ENCODE measurements around the gene SLC6A3.
A peak's percentile ranks its signal among the peaks of the same experiment; 100 is the strongest.

SLC6A3 gene

DNA sequence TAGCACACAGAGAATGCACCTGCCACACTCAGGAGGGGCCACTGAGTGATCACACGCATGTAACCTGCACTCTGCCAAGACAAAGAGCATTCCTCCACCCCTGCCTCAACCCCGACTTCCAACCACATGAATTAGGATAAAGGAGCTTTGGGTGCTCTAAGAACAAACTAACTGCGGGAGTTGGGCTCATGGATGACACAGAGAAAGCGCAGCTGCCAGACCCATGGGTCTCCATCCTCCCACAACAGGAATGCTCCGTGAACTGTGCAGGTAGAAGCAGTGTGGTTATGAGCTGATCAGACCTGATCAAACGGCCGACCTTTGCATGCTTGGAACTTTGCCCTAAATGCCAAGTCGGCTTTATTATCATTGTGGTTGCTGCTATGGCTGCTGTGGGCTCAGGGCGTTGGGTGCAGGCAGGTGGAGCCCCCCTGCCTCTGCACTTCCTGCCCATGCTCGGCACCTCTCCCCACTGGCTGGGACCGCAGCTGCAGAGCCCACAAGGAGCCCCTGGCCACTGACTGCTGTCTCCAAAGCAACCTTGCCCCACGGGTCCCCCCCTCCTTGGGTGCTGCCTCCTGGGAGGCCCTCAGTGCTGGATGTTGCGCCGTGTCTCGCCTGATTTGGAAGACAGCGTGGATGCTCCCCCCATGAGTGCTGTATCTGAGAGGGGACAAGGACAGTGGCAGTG, 2.6 kb upstream of the SLC6A3 start:
- Histone ChIP-seq H3K79me2 (ENCODE audit: control insufficient read depth, insufficient read depth, low read length) (no peaks in the 10 kb centered on the region), H3K79me1 (ENCODE audit: low read length) (no peaks in the 10 kb centered on the region), H3K4me3 (ENCODE audit: low read length) (no peak overlapping the region), H2BK120ac (ENCODE audit: low read depth, low read length) (no peak overlapping the region), H3K4me1 (ENCODE audit: control insufficient read depth, low read depth, low read length) (no peaks in the 10 kb centered on the region), H2BK5ac (ENCODE audit: low read length) (no peak overlapping the region), H3K56ac (ENCODE audit: low read length) (no peak overlapping the region), H2BK15ac (replicated peaks; ENCODE audit: low read depth) (no peak overlapping the region), H3K36me3 (ENCODE audit: control insufficient read depth, insufficient read depth, low read length) (no peaks in the 10 kb centered on the region), H4K8ac (ENCODE audit: low read depth, low read length) (no peak overlapping the region), H4K5ac (ENCODE audit: low read length) (no peak overlapping the region), H3K4ac (ENCODE audit: low read depth, low read length) (no peak overlapping the region), H3K27me3 (ENCODE audit: insufficient read depth, low read length, poor library complexity) (peaks cover 35% of the 10 kb centered on the region), H3K23ac (ENCODE audit: low read length) (no peak overlapping the region), H3K18ac (ENCODE audit: low read length) (no peak overlapping the region), H3K27ac (ENCODE audit: low read depth, low read length) (no peak overlapping the region), H3K9ac (ENCODE audit: low read length) (no peak overlapping the region), H3K4me2 (ENCODE audit: low read length) (no peak overlapping the region), H2AK5ac (ENCODE audit: low read length) (no peak overlapping the region)
- DNase-seq = no peak
- WGBS (ENCODE audit: extremely low coverage, insufficient coverage, low lambda C conversion rate) = no CpG with 5 or more reads among the region's 16 CpGs

DNA sequence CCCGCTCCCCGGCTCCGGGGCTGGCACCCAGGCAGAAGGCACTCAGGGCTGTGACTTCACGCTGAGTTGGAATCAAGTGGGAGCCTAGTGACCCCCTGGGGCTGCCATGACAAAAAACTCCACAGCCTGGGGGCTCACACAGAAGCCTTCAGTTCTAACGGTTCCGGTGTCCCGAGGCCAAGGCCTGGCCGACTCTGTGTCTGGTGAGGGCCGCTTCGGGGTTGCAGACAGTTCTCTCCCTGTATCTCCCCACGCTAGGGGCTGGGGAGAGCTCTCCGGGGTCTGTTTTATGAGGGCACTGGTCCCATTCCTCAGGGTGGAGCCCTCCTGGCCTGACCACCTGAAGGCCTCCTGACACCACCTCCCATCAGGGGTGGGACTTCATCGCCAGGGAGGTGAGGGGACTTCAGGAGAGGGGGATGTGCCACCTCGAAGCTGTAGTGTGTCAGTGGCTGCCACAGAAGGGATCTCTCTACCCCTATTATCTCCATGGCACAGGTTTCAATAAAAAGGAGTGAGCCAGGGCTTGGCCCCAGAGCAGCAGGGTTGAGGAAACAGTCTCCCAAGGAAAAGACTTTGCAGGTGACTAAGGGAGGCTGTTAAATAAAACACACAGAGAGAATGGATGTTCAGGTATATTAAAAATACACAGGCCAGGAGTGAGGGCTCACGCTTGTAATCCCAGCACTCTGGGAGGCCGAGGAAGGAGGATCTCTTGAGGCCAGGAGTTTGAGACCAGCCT, 1.5 kb upstream of the SLC6A3 start:
- no peak overlapping the region for H3K4ac ChIP-seq (ENCODE audit: low read depth, low read length)
- DNase-seq = no peak
- no peak overlapping the region for H3K4me2 ChIP-seq (ENCODE audit: low read length)
- no peaks in the 10 kb centered on the region for H3K4me1 ChIP-seq (ENCODE audit: control insufficient read depth, low read depth, low read length)
- H3K18ac ChIP-seq (ENCODE audit: low read length) = no peak overlapping the region
- no peak overlapping the region for H2BK5ac ChIP-seq (ENCODE audit: low read length)
- H3K4me3 ChIP-seq (ENCODE audit: low read length) = no peak overlapping the region
- H3K56ac ChIP-seq (ENCODE audit: low read length) = no peak overlapping the region
- no peak overlapping the region for H4K8ac ChIP-seq (ENCODE audit: low read depth, low read length)
- no peak overlapping the region for H3K9ac ChIP-seq (ENCODE audit: low read length)
- H3K27me3 ChIP-seq (ENCODE audit: insufficient read depth, low read length, poor library complexity) = peaks cover 35% of the 10 kb centered on the region
- H3K36me3 ChIP-seq (ENCODE audit: control insufficient read depth, insufficient read depth, low read length) = no peaks in the 10 kb centered on the region
- no peak overlapping the region for H3K23ac ChIP-seq (ENCODE audit: low read length)
- WGBS (ENCODE audit: extremely low coverage, insufficient coverage, low lambda C conversion rate) = no CpG with 5 or more reads among the region's 16 CpGs
- no peak overlapping the region for H2BK120ac ChIP-seq (ENCODE audit: low read depth, low read length)
- H2BK15ac ChIP-seq (replicated peaks; ENCODE audit: low read depth) = no peak overlapping the region
- H2AK5ac ChIP-seq (ENCODE audit: low read length) = no peak overlapping the region
- no peaks in the 10 kb centered on the region for H3K79me1 ChIP-seq (ENCODE audit: low read length)
- no peak overlapping the region for H4K5ac ChIP-seq (ENCODE audit: low read length)
- H3K79me2 ChIP-seq (ENCODE audit: control insufficient read depth, insufficient read depth, low read length) = no peaks in the 10 kb centered on the region
- H3K27ac ChIP-seq (ENCODE audit: low read depth, low read length) = no peak overlapping the region

GRCh38 chr5:1445689-1446601, 705 bp upstream of the SLC6A3 start:
- Histone ChIP-seq H3K23ac (ENCODE audit: low read length) (no peak overlapping the region), H4K8ac (ENCODE audit: low read depth, low read length) (no peak overlapping the region), H2BK5ac (ENCODE audit: low read length) (no peak overlapping the region), H3K18ac (ENCODE audit: low read length) (no peak overlapping the region), H3K9ac (ENCODE audit: low read length) (peak overlapping the region; percentile 2), H3K4me2 (ENCODE audit: low read length) (peak overlapping the region; percentile 16), H3K4me1 (ENCODE audit: control insufficient read depth, low read depth, low read length) (no peaks in the 10 kb centered on the region), H3K56ac (ENCODE audit: low read length) (peak overlapping the region; percentile 56), H4K5ac (ENCODE audit: low read length) (no peak overlapping the region), H3K4ac (ENCODE audit: low read depth, low read length) (no peak overlapping the region), H3K79me1 (ENCODE audit: low read length) (no peaks in the 10 kb centered on the region), H3K27ac (ENCODE audit: low read depth, low read length) (no peak overlapping the region), H3K27me3 (ENCODE audit: insufficient read depth, low read length, poor library complexity) (peaks cover 35% of the 10 kb centered on the region), H2BK15ac (replicated peaks; ENCODE audit: low read depth) (no peak overlapping the region), H2BK120ac (ENCODE audit: low read depth, low read length) (no peak overlapping the region), H2AK5ac (ENCODE audit: low read length) (no peak overlapping the region), H3K4me3 (ENCODE audit: low read length) (no peak overlapping the region), H3K36me3 (ENCODE audit: control insufficient read depth, insufficient read depth, low read length) (no peaks in the 10 kb centered on the region), H3K79me2 (ENCODE audit: control insufficient read depth, insufficient read depth, low read length) (no peaks in the 10 kb centered on the region)
- WGBS (ENCODE audit: extremely low coverage, insufficient coverage, low lambda C conversion rate) = no CpG with 5 or more reads among the region's 92 CpGs
- DNase-seq = peak; percentile 28

- Histone ChIP-seq H3K27ac (ENCODE audit: low read depth, low read length) (no peak overlapping the region), H2BK15ac (replicated peaks; ENCODE audit: low read depth) (no peak overlapping the region), H4K5ac (ENCODE audit: low read length) (no peak overlapping the region), H3K23ac (ENCODE audit: low read length) (no peak overlapping the region), H3K79me1 (ENCODE audit: low read length) (no peaks in the 10 kb centered on the region), H2BK5ac (ENCODE audit: low read length) (no peak overlapping the region), H3K4me1 (ENCODE audit: control insufficient read depth, low read depth, low read length) (no peaks in the 10 kb centered on the region), H2BK120ac (ENCODE audit: low read depth, low read length) (no peak overlapping the region), H3K18ac (ENCODE audit: low read length) (no peak overlapping the region), H3K4me3 (ENCODE audit: low read length) (no peak overlapping the region), H3K4ac (ENCODE audit: low read depth, low read length) (no peak overlapping the region), H2AK5ac (ENCODE audit: low read length) (no peak overlapping the region), H3K56ac (ENCODE audit: low read length) (peak overlapping the region; percentile 56), H3K79me2 (ENCODE audit: control insufficient read depth, insufficient read depth, low read length) (no peaks in the 10 kb centered on the region), H3K27me3 (ENCODE audit: insufficient read depth, low read length, poor library complexity) (peaks cover 35% of the 10 kb centered on the region), H4K8ac (ENCODE audit: low read depth, low read length) (no peak overlapping the region), H3K9ac (ENCODE audit: low read length) (no peak overlapping the region), H3K4me2 (ENCODE audit: low read length) (peak overlapping the region; percentile 36), H3K36me3 (ENCODE audit: control insufficient read depth, insufficient read depth, low read length) (no peaks in the 10 kb centered on the region)
- no CpG with 5 or more reads among the region's 68 CpGs for WGBS (ENCODE audit: extremely low coverage, insufficient coverage, low lambda C conversion rate)
- no peak for DNase-seq
These were observed 665 bp downstream of the SLC6A3 start for GRCh38 chr5:1444361-1445189.

DNA sequence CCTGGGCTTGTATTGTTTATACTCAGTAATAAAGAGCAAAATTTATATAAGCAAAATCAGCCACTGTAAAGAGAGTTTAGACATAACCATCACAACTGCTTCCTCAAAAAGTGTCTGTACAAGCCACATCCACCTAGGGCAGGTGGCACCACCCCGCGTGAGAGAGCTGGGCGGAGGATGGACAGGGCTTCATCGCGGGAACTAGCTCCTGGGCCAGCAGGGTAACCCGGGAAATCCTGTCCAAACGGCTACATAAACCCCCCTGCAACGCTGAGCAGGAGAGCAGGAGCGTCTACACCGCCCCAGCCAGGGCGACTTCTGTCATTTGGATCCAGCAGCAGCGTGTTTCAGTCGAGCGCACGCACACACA, 1.3 kb downstream of the SLC6A3 start:
- no peak overlapping the region for H2BK5ac ChIP-seq (ENCODE audit: low read length)
- no peak overlapping the region for H3K27ac ChIP-seq (ENCODE audit: low read depth, low read length)
- H3K18ac ChIP-seq (ENCODE audit: low read length) = no peak overlapping the region
- no peaks in the 10 kb centered on the region for H3K79me2 ChIP-seq (ENCODE audit: control insufficient read depth, insufficient read depth, low read length)
- H3K4me1 ChIP-seq (ENCODE audit: control insufficient read depth, low read depth, low read length) = no peaks in the 10 kb centered on the region
- peaks cover 35% of the 10 kb centered on the region for H3K27me3 ChIP-seq (ENCODE audit: insufficient read depth, low read length, poor library complexity)
- no peak overlapping the region for H3K4me3 ChIP-seq (ENCODE audit: low read length)
- no peak overlapping the region for H3K9ac ChIP-seq (ENCODE audit: low read length)
- no peak overlapping the region for H3K56ac ChIP-seq (ENCODE audit: low read length)
- H2BK15ac ChIP-seq (replicated peaks; ENCODE audit: low read depth) = no peak overlapping the region
- H3K36me3 ChIP-seq (ENCODE audit: control insufficient read depth, insufficient read depth, low read length) = no peaks in the 10 kb centered on the region
- no peak overlapping the region for H3K4ac ChIP-seq (ENCODE audit: low read depth, low read length)
- no peak overlapping the region for H4K5ac ChIP-seq (ENCODE audit: low read length)
- H2AK5ac ChIP-seq (ENCODE audit: low read length) = no peak overlapping the region
- no peak for DNase-seq
- WGBS (ENCODE audit: extremely low coverage, insufficient coverage, low lambda C conversion rate) = no CpG with 5 or more reads among the region's 15 CpGs
- H2BK120ac ChIP-seq (ENCODE audit: low read depth, low read length) = no peak overlapping the region
- H3K4me2 ChIP-seq (ENCODE audit: low read length) = no peak overlapping the region
- H3K23ac ChIP-seq (ENCODE audit: low read length) = no peak overlapping the region
- no peak overlapping the region for H4K8ac ChIP-seq (ENCODE audit: low read depth, low read length)
- H3K79me1 ChIP-seq (ENCODE audit: low read length) = no peaks in the 10 kb centered on the region

Data from mesendoderm (in vitro differentiated cells).